Adrenal gland (tissue), 5 donors: ENCODE results near the gene PARD6G.

Source experiments
- CTCF ChIP-seq, 6 experiments: fragments of 450-650 bp in 4 of 6; fragments of 200-600 bp in 2 of 6; sonication (generic) in 1 of 6; IDR thresholded peaks; 1 replicate in 5 of 6; 2 replicates in 1 of 6; pipeline versions ENCODE4 v1.5.1 to v1.8.0; 2016 to 2021; ENCODE audit warnings: antibody characterized with exemption in 6 of 6, mild to moderate bottlenecking in 2 of 6, moderate library complexity in 1 of 6
- POLR2A ChIP-seq, 2 donors: fragments of 450-650 bp; IDR thresholded peaks; one replicate each; pipeline ENCODE4 v1.6.1; 2017; ENCODE audit warnings: antibody characterized with exemption in 2 of 2, mild to moderate bottlenecking in 2 of 2, moderate library complexity in 1 of 2
- donor health status: DM: no; HTN: no; CAD: no.

- no peak for TF ChIP-seq POLR2A (IDR thresholded peaks at IDR 0.05)
- no peak for TF ChIP-seq CTCF (IDR thresholded peaks at IDR 0.05)
Measured at GRCh38 chr18:80223581-80224148, 23.6 kb downstream of the PARD6G start.
